Caco-2 (cell line): ENCODE measurements around the gene FIGNL2. TPM values are rescaled to one million over a fixed set of nuclear protein-coding genes. Genes with fewer than 3 reads are reported as not detected.

Experiments used
- BruUV-seq: library from RNA; stranded (reverse); fragments of 400-500 nt; replicated peaks from 2 replicates; lab custom pipeline; 2021; lab: Mats Ljungman, UMichigan
- CTCF ChIA-PET: fragments of 300-600 bp; sonication (Branson Sonifier 250); formaldehyde crosslinking; loops from one replicate; lab custom pipeline; 2022; ENCODE audit warnings: antibody characterized with exemption; lab: Charles Lee
- POLR2A ChIA-PET: fragments of 300-600 bp; sonication (Branson Sonifier 250); formaldehyde crosslinking; loops from one replicate; lab custom pipeline; 2022; ENCODE audit warnings: antibody characterized with exemption; lab: Charles Lee
- DNase-seq, 2 experiments: peaks; one replicate each; pipeline versions ENCODE4 v3.0.0 to v3.0.0-alpha.2; 2020 to 2022
- H3K27me3 ChIP-seq: replicated peaks from 2 replicates; pipeline ENCODE4 v1.6.0; 2011; ENCODE audit warnings: low read length; ENCODE audit not compliant: control insufficient read depth, insufficient read depth
- H3K36me3 ChIP-seq: 2 replicates; pipeline ENCODE4 v1.5.1; 2011; ENCODE audit warnings: low read length; ENCODE audit not compliant: control insufficient read depth, insufficient read depth
- H3K4me1 ChIP-seq: fragments of 250-450 bp; sonication (Bioruptor Pico); 2 replicates; pipeline ENCODE4 v1.5.1; 2020; ENCODE audit warnings: mild to moderate bottlenecking
- H3K4me3 ChIP-seq: 2 replicates; pipeline ENCODE4 v1.5.1; 2011; ENCODE audit warnings: low read depth, mild to moderate bottlenecking, control low read depth, low read length
- H3K9me3 ChIP-seq: fragments of 250-450 bp; sonication (Bioruptor Pico); 2 replicates; pipeline ENCODE4 v1.5.1; 2020; ENCODE audit warnings: mild to moderate bottlenecking, moderate library complexity
- H3K27ac Mint-ChIP-seq: one replicate; pipeline ENCODE4 v1.8.0; 2022; ENCODE audit warnings: mixed read lengths; ENCODE audit not compliant: unreplicated experiment
- H3K27me3 Mint-ChIP-seq: one replicate; pipeline ENCODE4 v1.8.0; 2022; ENCODE audit warnings: mixed read lengths; ENCODE audit not compliant: insufficient read depth, unreplicated experiment
- H3K36me3 Mint-ChIP-seq: one replicate; pipeline ENCODE4 v1.8.0; 2022; ENCODE audit warnings: mild to moderate bottlenecking, mixed read lengths; ENCODE audit not compliant: insufficient read depth, unreplicated experiment
- H3K4me1 Mint-ChIP-seq: one replicate; pipeline ENCODE4 v1.8.0; 2022; ENCODE audit warnings: low read depth, mixed read lengths; ENCODE audit not compliant: unreplicated experiment
- H3K4me3 Mint-ChIP-seq: one replicate; pipeline ENCODE4 v1.8.0; 2022; ENCODE audit warnings: mild to moderate bottlenecking, moderate library complexity, mixed read lengths; ENCODE audit not compliant: unreplicated experiment
- H3K9me3 Mint-ChIP-seq: one replicate; pipeline ENCODE4 v1.8.0; 2022; ENCODE audit warnings: mixed read lengths; ENCODE audit not compliant: unreplicated experiment
- CTCF ChIP-seq, 2 experiments: fragments of 200-600 bp in 1 of 2; IDR thresholded peaks; 1 replicate in 1 of 2; 2 replicates in 1 of 2; pipeline versions ENCODE4 v1.5.1 to v1.8.0; 2011 to 2022; ENCODE audit warnings: antibody characterized with exemption in 1 of 2, control low read depth in 1 of 2, inconsistent platforms in 1 of 2, low read depth in 1 of 2, low read length in 1 of 2, mild to moderate bottlenecking in 1 of 2, moderate library complexity in 1 of 2; ENCODE audit not compliant: insufficient read depth in 1 of 2, severe bottlenecking in 1 of 2, unreplicated experiment in 1 of 2
- intact Hi-C: fragments of 100-400 bp; cut with micrococcal nuclease; formaldehyde crosslinking; loops from one replicate; pipeline ENCODE4 v1.10.0; 2022; ENCODE audit not compliant: unreplicated experiment
- total RNA-seq: library from RNA; stranded (reverse); gene quantifications from 2 replicates; pipeline ENCODE4 v1.2.3, GENCODE V29; 2022

Gene FIGNL2
- total RNA-seq, 1 experiment from 2014 or later, result 3.6 TPM

- H3K4me1 ChIP-seq, result peaks cover 12% of the 10 kb centered on the region
- intact Hi-C loops, result no loop called here
- no peaks in the 10 kb centered on the region for H3K9me3 Mint-ChIP-seq
- H3K4me3 ChIP-seq, result no peak overlapping the region
- no peaks in the 10 kb centered on the region for H3K27me3 Mint-ChIP-seq
- H3K27me3 ChIP-seq, result no peaks in the 10 kb centered on the region
- POLR2A ChIA-PET, result interaction anchor here (0.6 kb wide), 1 partner anchor 421 kb away, joined by 3 read pairs; no protein-coding TSS in a partner anchor
- H3K4me3 Mint-ChIP-seq, result no peak overlapping the region
- peaks cover 8% of the 10 kb centered on the region for H3K4me1 Mint-ChIP-seq
- CTCF ChIA-PET, result interaction anchor here (0.6 to 1.5 kb wide), 3 partner anchors 24 to 200 kb away, joined by 3 to 15 read pairs (median 4); no protein-coding TSS in a partner anchor
- no peaks in the 10 kb centered on the region for H3K36me3 ChIP-seq
- TF ChIP-seq CTCF (IDR thresholded peaks at IDR 0.05; ENCODE audit: insufficient read depth in 1 of 2, low read depth in 1 of 2, low read length in 1 of 2, severe bottlenecking in 1 of 2, unreplicated experiment in 1 of 2), result no peak
- no peak overlapping the region for H3K27ac Mint-ChIP-seq
- no peaks in the 10 kb centered on the region for H3K36me3 Mint-ChIP-seq
- DNase-seq, result no peak
- BruUV-seq, result no TSS peak
- no peaks in the 10 kb centered on the region for H3K9me3 ChIP-seq
These were observed 3.1 kb upstream of the FIGNL2 start for GRCh38 chr12:51851413-51852124.

GRCh38 chr12:51850965-51851299 is 2.4 kb upstream of the FIGNL2 start:
- CTCF ChIA-PET, result interaction anchor here (1.8 kb wide), 1 partner anchor 24 kb away, joined by 7 read pairs; no protein-coding TSS in a partner anchor

More at GRCh38 chr12:51850965-51851299, 2.4 kb upstream of the FIGNL2 start:
- H3K36me3 Mint-ChIP-seq, result no peaks in the 10 kb centered on the region
- intact Hi-C loops, result no loop called here
- BruUV-seq, result no TSS peak
- POLR2A ChIA-PET, result interaction anchor here (0.6 kb wide), 1 partner anchor 421 kb away, joined by 3 read pairs; no protein-coding TSS in a partner anchor
- H3K4me3 Mint-ChIP-seq, result no peak overlapping the region
- Histone ChIP-seq H3K27me3 (no peaks in the 10 kb centered on the region), H3K4me1 (peaks cover 12% of the 10 kb centered on the region), H3K36me3 (no peaks in the 10 kb centered on the region), H3K9me3 (no peaks in the 10 kb centered on the region), H3K4me3 (no peak overlapping the region)
- TF ChIP-seq CTCF (IDR thresholded peaks at IDR 0.05; ENCODE audit: insufficient read depth in 1 of 2, low read depth in 1 of 2, low read length in 1 of 2, severe bottlenecking in 1 of 2, unreplicated experiment in 1 of 2), result no peak
- H3K9me3 Mint-ChIP-seq, result no peaks in the 10 kb centered on the region
- H3K4me1 Mint-ChIP-seq, result peaks cover 8% of the 10 kb centered on the region
- H3K27me3 Mint-ChIP-seq, result no peaks in the 10 kb centered on the region
- H3K27ac Mint-ChIP-seq, result no peak overlapping the region
- no peak for DNase-seq
